Neutrophil (primary cell): ENCODE measurements around the gene TPK1.

Experiments used
- H3K27ac ChIP-seq: fragments of 200-600 bp; sonication (generic); 2 replicates; pipeline ENCODE4 v1.5.1; 2016; ENCODE audit warnings: mild to moderate bottlenecking, moderate library complexity
- H3K27me3 ChIP-seq: fragments of 200-600 bp; sonication (generic); 2 replicates; pipeline ENCODE4 v1.6.0; 2016; ENCODE audit warnings: mild to moderate bottlenecking
- H3K36me3 ChIP-seq: fragments of 200-600 bp; sonication (generic); 2 replicates; pipeline ENCODE4 v1.5.1; 2017
- H3K4me1 ChIP-seq, 2 experiments: fragments of 200-600 bp in 1 of 2; sonication (generic) in 1 of 2; 1 replicate in 1 of 2; 2 replicates in 1 of 2; pipeline versions ENCODE4 v1.5.1 to v1.6.1; 2013 to 2016; ENCODE audit warnings: low read depth in 1 of 2, low read length in 1 of 2, mild to moderate bottlenecking in 1 of 2, moderate library complexity in 1 of 2; ENCODE audit not compliant: control insufficient read depth in 1 of 2, insufficient read depth in 1 of 2
- H3K4me3 ChIP-seq, 2 experiments: fragments of 200-600 bp in 1 of 2; sonication (generic) in 1 of 2; 1 replicate in 1 of 2; 2 replicates in 1 of 2; pipeline ENCODE4 v1.5.1; 2013 to 2016; ENCODE audit warnings: low read depth in 1 of 2, low read length in 1 of 2, mild to moderate bottlenecking in 1 of 2, moderate library complexity in 1 of 2
- H3K9me3 ChIP-seq: fragments of 200-600 bp; sonication (generic); 2 replicates; pipeline ENCODE4 v1.5.1; 2016
- CTCF ChIP-seq: fragments of 200-600 bp; sonication (generic); IDR thresholded peaks from 2 replicates; pipeline ENCODE4 v1.5.1; 2016; ENCODE audit warnings: antibody characterized with exemption

Gene TPK1

GRCh38 chr7:144474800-144475615 is 360.8 kb downstream of the TPK1 start:
- no peak overlapping the region for H3K27ac ChIP-seq
- H3K4me3 ChIP-seq = no peak overlapping the region
- no peaks in the 10 kb centered on the region for H3K9me3 ChIP-seq
- no peaks in the 10 kb centered on the region for H3K36me3 ChIP-seq
- no peak for TF ChIP-seq CTCF
- H3K4me1 ChIP-seq = no peaks in the 10 kb centered on the region
- no peaks in the 10 kb centered on the region for H3K27me3 ChIP-seq

GRCh38 chr7:144474363-144474762 is 361.5 kb downstream of the TPK1 start:
- Histone ChIP-seq H3K27me3 (no peaks in the 10 kb centered on the region), H3K9me3 (no peaks in the 10 kb centered on the region), H3K4me1 (no peaks in the 10 kb centered on the region), H3K27ac (no peak overlapping the region), H3K36me3 (no peaks in the 10 kb centered on the region), H3K4me3 (no peak overlapping the region)
- TF ChIP-seq CTCF = no peak

GRCh38 chr7:144473908-144474307 is 361.9 kb downstream of the TPK1 start:
- H3K36me3 ChIP-seq = no peaks in the 10 kb centered on the region
- no peaks in the 10 kb centered on the region for H3K4me1 ChIP-seq
- H3K27ac ChIP-seq = no peak overlapping the region
- H3K4me3 ChIP-seq = no peak overlapping the region
- no peaks in the 10 kb centered on the region for H3K27me3 ChIP-seq
- TF ChIP-seq CTCF = no peak
- no peaks in the 10 kb centered on the region for H3K9me3 ChIP-seq

- Histone ChIP-seq H3K27ac (no peak overlapping the region), H3K27me3 (no peaks in the 10 kb centered on the region), H3K4me3 (no peak overlapping the region), H3K4me1 (no peaks in the 10 kb centered on the region), H3K9me3 (no peaks in the 10 kb centered on the region), H3K36me3 (no peaks in the 10 kb centered on the region)
- no peak for TF ChIP-seq CTCF
Observed at GRCh38 chr7:144470078-144470477, 365.8 kb downstream of the TPK1 start.

- Histone ChIP-seq H3K27ac (no peak overlapping the region), H3K4me1 (no peaks in the 10 kb centered on the region), H3K27me3 (no peaks in the 10 kb centered on the region), H3K9me3 (no peaks in the 10 kb centered on the region), H3K4me3 (no peak overlapping the region), H3K36me3 (no peaks in the 10 kb centered on the region)
- no peak for TF ChIP-seq CTCF
Observed at GRCh38 chr7:144468990-144469732, 366.7 kb downstream of the TPK1 start.
